Common myeloid progenitor, CD34-positive (primary cell): ENCODE data around the gene WDFY2.

Experiments
- CTCF ChIA-PET: fragments of 350-600 bp; sonication (Branson Sonifier 250); formaldehyde crosslinking; loops from one replicate; lab custom pipeline; 2021; ENCODE audit warnings: antibody characterized with exemption; lab: Charles Lee
- POLR2A ChIA-PET: fragments of 350-600 bp; sonication (Branson Sonifier 250); formaldehyde crosslinking; loops from one replicate; lab custom pipeline; 2021; ENCODE audit warnings: antibody characterized with exemption; lab: Charles Lee
- DNase-seq, 3 donors: peaks; one replicate each; pipeline versions ENCODE4 v3.0.0 to v3.0.0-alpha.2; 2013
- H3K27ac ChIP-seq, 2 experiments: 1 replicate in 1 of 2; 2 replicates in 1 of 2; pipeline ENCODE4 v1.7.0; 2013; ENCODE audit warnings: inconsistent platforms in 2 of 2, low read length in 2 of 2, mild to moderate bottlenecking in 2 of 2, low read depth in 1 of 2, moderate library complexity in 1 of 2; ENCODE audit not compliant: severe bottlenecking in 2 of 2, insufficient read depth in 1 of 2, poor library complexity in 1 of 2
- H3K27me3 ChIP-seq, 5 experiments: replicated peaks in 2 of 5; 1 replicate in 3 of 5; 2 replicates in 2 of 5; pipeline versions ENCODE4 v1.6.1 to v1.7.0; 2013; ENCODE audit warnings: low read length in 4 of 5, mild to moderate bottlenecking in 2 of 5, moderate library complexity in 2 of 5, inconsistent platforms in 1 of 5; ENCODE audit not compliant: insufficient read depth in 5 of 5, control insufficient read depth in 4 of 5
- H3K36me3 ChIP-seq, 4 experiments: 1 replicate in 2 of 4; 2 replicates in 2 of 4; pipeline versions ENCODE4 v1.6.1 to v1.7.0; 2013; ENCODE audit warnings: low read length in 3 of 4, control low read depth in 1 of 4, mild to moderate bottlenecking in 1 of 4; ENCODE audit not compliant: control insufficient read depth in 4 of 4, insufficient read depth in 4 of 4
- H3K4me1 ChIP-seq, 4 experiments: 1 replicate in 3 of 4; 2 replicates in 1 of 4; pipeline versions ENCODE4 v1.6.1 to v1.7.1; 2013; ENCODE audit warnings: low read length in 3 of 4, mild to moderate bottlenecking in 3 of 4, control low read depth in 1 of 4, inconsistent platforms in 1 of 4, moderate library complexity in 1 of 4; ENCODE audit not compliant: control insufficient read depth in 4 of 4, insufficient read depth in 4 of 4; ENCODE audit errors: control extremely low read depth in 1 of 4
- H3K4me3 ChIP-seq, 7 experiments: 1 replicate in 4 of 7; 2 replicates in 3 of 7; pipeline versions ENCODE4 v1.5.1 to v1.7.0; 2013; ENCODE audit warnings: mild to moderate bottlenecking in 7 of 7, low read length in 6 of 7, moderate library complexity in 6 of 7, inconsistent platforms in 2 of 7, low read depth in 2 of 7, control low read depth in 1 of 7; ENCODE audit not compliant: insufficient read depth in 4 of 7, control insufficient read depth in 1 of 7; ENCODE audit errors: extremely low read depth in 1 of 7
- H3K9me3 ChIP-seq, 5 experiments: 1 replicate in 4 of 5; 2 replicates in 1 of 5; pipeline versions ENCODE4 v1.6.1 to v1.7.1; 2013; ENCODE audit warnings: low read length in 4 of 5, mild to moderate bottlenecking in 2 of 5, inconsistent platforms in 1 of 5, low read depth in 1 of 5, moderate library complexity in 1 of 5; ENCODE audit not compliant: control insufficient read depth in 4 of 5, insufficient read depth in 2 of 5; ENCODE audit errors: control extremely low read depth in 1 of 5
- WGBS: methylation state at CpG from one replicate; pipeline ENCODE4 v1.1.5; 2013; ENCODE audit not compliant: insufficient coverage; 5-methylcytosine and 5-hydroxymethylcytosine counted together

The WDFY2 gene

DNA sequence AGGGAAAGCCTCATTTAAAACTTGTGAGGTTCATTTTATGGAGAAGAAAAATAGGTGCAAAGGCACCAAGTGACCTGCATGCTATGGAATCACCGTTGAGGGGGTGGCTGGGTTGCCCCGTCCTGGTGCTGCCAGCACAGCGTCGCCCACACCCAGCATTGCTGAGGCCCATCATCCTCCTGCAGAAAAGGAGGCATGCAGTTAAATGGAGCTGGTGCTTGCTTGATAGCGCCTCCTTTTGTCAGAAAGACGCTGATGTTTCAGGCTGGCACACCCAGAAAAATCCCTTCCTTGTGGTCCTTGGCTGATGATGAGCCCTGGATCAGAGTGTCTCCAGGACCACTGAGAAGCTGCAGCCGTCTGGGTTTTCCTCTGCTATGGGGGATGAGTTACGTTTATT is 182.8 kb downstream of the WDFY2 start:
- ChIA-PET CTCF (interaction anchor here (0.8 kb wide), 1 partner anchor 122 kb away, joined by 3 read pairs; no protein-coding TSS in a partner anchor), POLR2A (interaction anchor here (1.5 kb wide), 1 partner anchor 11 kb away, joined by 3 read pairs; no protein-coding TSS in a partner anchor)
- 92% methylated on average over 7 of the region's 8 CpGs for WGBS
- H3K4me3 ChIP-seq = no peak overlapping the region
- peak in 1 of 3 donors; percentile 18 for DNase-seq
- H3K27ac ChIP-seq = no peak overlapping the region
- H3K9me3 ChIP-seq = no peaks in the 10 kb centered on the region
- H3K4me1 ChIP-seq = peaks cover 0 to 17% (median 15%) of the 10 kb centered on the region in 4 experiments
- peaks cover 4 to 30% (median 15%) of the 10 kb centered on the region in 4 experiments for H3K36me3 ChIP-seq
- no peaks in the 10 kb centered on the region for H3K27me3 ChIP-seq

- DNase-seq = no peak
- 95% methylated on average over 15 of the region's 15 CpGs for WGBS
- H3K9me3 ChIP-seq = no peaks in the 10 kb centered on the region
- H3K27me3 ChIP-seq = no peaks in the 10 kb centered on the region
- H3K4me3 ChIP-seq = no peak overlapping the region
- H3K4me1 ChIP-seq = peaks cover 0 to 17% (median 15%) of the 10 kb centered on the region in 4 experiments
- POLR2A ChIA-PET = no interaction called here
- H3K27ac ChIP-seq = no peak overlapping the region
- CTCF ChIA-PET = no interaction called here
- H3K36me3 ChIP-seq = peaks cover 0 to 21% (median 13%) of the 10 kb centered on the region in 4 experiments
Observed at GRCh38 chr13:51768378-51768921, 184.2 kb downstream of the WDFY2 start.

- CTCF ChIA-PET = no interaction called here
- POLR2A ChIA-PET = no interaction called here
- WGBS = 92% methylated on average over 18 of the region's 19 CpGs
Observed at GRCh38 chr13:51768976-51769375, 184.7 kb downstream of the WDFY2 start.

GRCh38 chr13:51769455-51770127 is 185.3 kb downstream of the WDFY2 start:
- Histone ChIP-seq H3K36me3 (peaks cover 0 to 21% (median 13%) of the 10 kb centered on the region in 4 experiments), H3K27me3 (no peaks in the 10 kb centered on the region), H3K9me3 (no peaks in the 10 kb centered on the region), H3K4me1 (peaks cover 0 to 10% (median 9%) of the 10 kb centered on the region in 4 experiments), H3K4me3 (no peak overlapping the region), H3K27ac (no peak overlapping the region)
- CTCF ChIA-PET = no interaction called here
- DNase-seq = no peak
- WGBS = 89% methylated on average over 8 of the region's 11 CpGs
- POLR2A ChIA-PET = no interaction called here

More at GRCh38 chr13:51768976-51769375, 184.7 kb downstream of the WDFY2 start:
- Histone ChIP-seq H3K36me3 (peaks cover 0 to 21% (median 13%) of the 10 kb centered on the region in 4 experiments), H3K27me3 (no peaks in the 10 kb centered on the region), H3K27ac (no peak overlapping the region), H3K9me3 (no peaks in the 10 kb centered on the region), H3K4me1 (peaks cover 0 to 16% (median 15%) of the 10 kb centered on the region in 4 experiments), H3K4me3 (no peak overlapping the region)
- DNase-seq = no peak

- no peak overlapping the region for H3K4me3 ChIP-seq
- WGBS = 100% methylated on average over 5 of the region's 6 CpGs
- H3K27ac ChIP-seq = no peak overlapping the region
- H3K36me3 ChIP-seq = peaks cover 0 to 18% (median 13%) of the 10 kb centered on the region in 4 experiments
- H3K4me1 ChIP-seq = peaks cover 0 to 4% (median 3%) of the 10 kb centered on the region in 4 experiments
- no peak for DNase-seq
- CTCF ChIA-PET = no interaction called here
- POLR2A ChIA-PET = no interaction called here
- no peaks in the 10 kb centered on the region for H3K9me3 ChIP-seq
- no peaks in the 10 kb centered on the region for H3K27me3 ChIP-seq
Observed at GRCh38 chr13:51770160-51770559, 185.9 kb downstream of the WDFY2 start.

DNA sequence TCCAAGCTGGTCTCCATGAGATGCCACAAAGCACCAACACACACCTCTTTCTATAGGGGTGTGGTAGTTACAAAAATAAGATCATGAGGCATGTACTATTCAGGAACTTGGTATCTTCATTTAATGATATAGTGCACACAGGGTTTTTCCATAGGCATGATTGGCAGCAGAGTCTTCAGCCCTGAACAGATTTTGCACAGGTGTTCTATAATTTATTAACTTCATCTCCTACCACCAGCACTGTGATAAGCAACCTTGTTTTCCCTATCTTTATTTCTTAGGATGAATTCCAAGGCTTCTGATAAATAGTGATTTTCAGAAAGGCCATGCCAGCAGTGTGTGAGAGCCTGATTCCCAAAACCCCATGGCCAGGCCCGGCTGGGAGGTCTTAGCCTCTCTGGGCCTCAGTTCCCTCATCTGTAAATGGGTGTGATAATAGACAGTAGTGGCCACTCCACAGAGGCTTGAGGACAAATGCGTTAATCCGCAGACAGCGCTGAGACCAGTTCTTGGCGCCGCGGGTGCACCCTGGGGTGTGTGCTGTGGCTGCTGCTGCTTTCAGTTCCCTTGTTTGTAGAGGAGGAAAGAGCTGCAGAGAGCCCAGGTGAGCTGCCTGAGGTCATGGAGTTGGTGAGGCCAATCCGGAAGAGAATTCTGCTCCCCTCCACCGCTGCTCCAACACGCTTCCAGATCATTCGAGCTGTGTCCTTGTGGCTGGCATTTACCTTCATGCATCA is 186.6 kb downstream of the WDFY2 start:
- Histone ChIP-seq H3K36me3 (peaks cover 0 to 16% (median 13%) of the 10 kb centered on the region in 4 experiments), H3K4me3 (no peak overlapping the region), H3K4me1 (no peaks in the 10 kb centered on the region), H3K27ac (no peak overlapping the region), H3K27me3 (no peaks in the 10 kb centered on the region), H3K9me3 (no peaks in the 10 kb centered on the region)
- no peak for DNase-seq
- WGBS = 91% methylated on average over 4 of the region's 11 CpGs
- CTCF ChIA-PET = interaction anchor here (1.5 to 1.6 kb wide), 2 partner anchors 13 to 27 kb away, joined by 5 to 6 read pairs; no protein-coding TSS in a partner anchor
- POLR2A ChIA-PET = no interaction called here
